Fibroblast of lung (primary cell): ENCODE results near the gene WDR55.

ENCODE experiments used
- CTCF ChIP-seq, 2 donors: IDR thresholded peaks in 1 of 2; conservative IDR thresholded peaks in 1 of 2; 1 replicate in 1 of 2; 2 replicates in 1 of 2; pipeline ENCODE4 v1.5.1; 2011 to 2012; ENCODE audit warnings: low read length in 2 of 2, control low read depth in 1 of 2, inconsistent platforms in 1 of 2, low read depth in 1 of 2, mild to moderate bottlenecking in 1 of 2
- EZH2 ChIP-seq: IDR thresholded peaks from 2 replicates; pipeline ENCODE4 v1.5.1; 2012; ENCODE audit warnings: low read length, control low read depth, mild to moderate bottlenecking; ENCODE audit errors: missing control alignments

GRCh38 chr5:140658870-140659269 is 5.8 kb upstream of the WDR55 start:
- TF ChIP-seq CTCF (conservative IDR thresholded peaks at IDR 0.05 in 1 of 2, IDR thresholded peaks at IDR 0.05 in 1 of 2; ENCODE audit: low read depth in 1 of 2, low read length in 2 of 2): no peak
- no peak for TF ChIP-seq EZH2
